Right lobe of liver (tissue), 4 donors: ENCODE results near the gene WDR5.

Source experiments
- POLR2A ChIP-seq: fragments of 450-650 bp; IDR thresholded peaks from one replicate; pipeline ENCODE4 v1.6.1; 2017; ENCODE audit warnings: antibody characterized with exemption, mild to moderate bottlenecking
- TF ChIP-seq, protein P1 (sequence below), 4 donors: fragments of 200-600 bp in 3 of 4; fragments of 450-650 bp in 1 of 4; IDR thresholded peaks; one replicate each; pipeline versions ENCODE4 v1.5.1 to v1.8.0; 2016 to 2022; ENCODE audit warnings: antibody characterized with exemption in 4 of 4, mild to moderate bottlenecking in 2 of 4
- donor health status: DM: no; HTN: no; CAD: no.
- donor health status: DM: no; HTN: no; CAD: no.
- donor health status: DM: no; HTN: yes; CAD: no.

- TF ChIP-seq, protein P1, sequence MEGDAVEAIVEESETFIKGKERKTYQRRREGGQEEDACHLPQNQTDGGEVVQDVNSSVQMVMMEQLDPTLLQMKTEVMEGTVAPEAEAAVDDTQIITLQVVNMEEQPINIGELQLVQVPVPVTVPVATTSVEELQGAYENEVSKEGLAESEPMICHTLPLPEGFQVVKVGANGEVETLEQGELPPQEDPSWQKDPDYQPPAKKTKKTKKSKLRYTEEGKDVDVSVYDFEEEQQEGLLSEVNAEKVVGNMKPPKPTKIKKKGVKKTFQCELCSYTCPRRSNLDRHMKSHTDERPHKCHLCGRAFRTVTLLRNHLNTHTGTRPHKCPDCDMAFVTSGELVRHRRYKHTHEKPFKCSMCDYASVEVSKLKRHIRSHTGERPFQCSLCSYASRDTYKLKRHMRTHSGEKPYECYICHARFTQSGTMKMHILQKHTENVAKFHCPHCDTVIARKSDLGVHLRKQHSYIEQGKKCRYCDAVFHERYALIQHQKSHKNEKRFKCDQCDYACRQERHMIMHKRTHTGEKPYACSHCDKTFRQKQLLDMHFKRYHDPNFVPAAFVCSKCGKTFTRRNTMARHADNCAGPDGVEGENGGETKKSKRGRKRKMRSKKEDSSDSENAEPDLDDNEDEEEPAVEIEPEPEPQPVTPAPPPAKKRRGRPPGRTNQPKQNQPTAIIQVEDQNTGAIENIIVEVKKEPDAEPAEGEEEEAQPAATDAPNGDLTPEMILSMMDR (IDR thresholded peaks at IDR 0.05): no peak
- TF ChIP-seq POLR2A: no peak
These were observed 46.7 kb downstream of the WDR5 start for GRCh38 chr9:134182554-134183085.
